ENCODE results near the gene CFL2. TPM values are rescaled to one million over a fixed set of nuclear protein-coding genes. Genes with fewer than 3 reads are reported as not detected.

The CFL2 gene
- total RNA-seq, 1 experiment from 2014 or later = 13.9 TPM

DNA sequence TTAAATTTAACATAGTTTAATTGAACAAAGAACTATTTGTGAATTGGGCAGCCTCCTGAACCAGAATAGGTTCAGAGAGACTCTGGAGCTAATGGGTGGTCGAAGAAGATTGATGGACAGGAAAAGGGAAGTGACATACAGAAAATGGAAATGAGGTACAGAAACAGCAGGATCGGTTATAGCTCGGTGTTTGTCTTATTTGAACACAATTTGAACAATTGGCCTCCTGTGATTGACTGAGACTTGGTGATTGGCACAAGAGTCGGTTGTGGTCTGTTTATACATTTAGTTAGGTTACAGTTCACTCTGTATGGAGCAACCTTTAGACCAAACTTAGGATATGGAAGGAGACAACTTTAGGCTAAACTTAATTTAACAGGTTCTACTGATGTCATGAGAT, 18.4 kb upstream of the CFL2 start:
- H2BK12ac ChIP-seq (ENCODE audit: insufficient read length, low read depth, low read length) = no peak overlapping the region
- H2BK20ac ChIP-seq (ENCODE audit: low read depth, low read length, poor library complexity, severe bottlenecking) = no peak overlapping the region
- no peaks in the 10 kb centered on the region for H4K20me1 ChIP-seq (ENCODE audit: control insufficient read depth, insufficient read depth, insufficient read length)
- H3K56ac ChIP-seq (ENCODE audit: insufficient read length, low read depth, low read length) = no peak overlapping the region
- no peaks in the 10 kb centered on the region for H3K9me3 ChIP-seq (ENCODE audit: control insufficient read depth, low read depth, low read length)
- Mint-ChIP-seq H3K9me3 (peaks cover 2 to 5% of the 10 kb centered on the region in 2 experiments; a peak in 2 of 5 replicates), H3K27ac (no peak overlapping the region), H3K36me3 (ENCODE audit: insufficient read depth in 1 of 3, low read depth in 3 of 3) (no peaks in the 10 kb centered on the region; a peak in 1 of 7 replicates), H3K27me3 (ENCODE audit: low read depth) (no peaks in the 10 kb centered on the region), H3K4me1 (no peaks in the 10 kb centered on the region), H3K4me3 (no peak overlapping the region)
- H3K27me3 ChIP-seq (ENCODE audit: insufficient read depth, low read length) = no peaks in the 10 kb centered on the region
- H2AFZ ChIP-seq (ENCODE audit: low read length) = no peak overlapping the region
- H3K14ac ChIP-seq (ENCODE audit: insufficient read depth, low read length) = no peak overlapping the region
- H3K79me1 ChIP-seq (ENCODE audit: insufficient read depth, low read depth, low read length, poor library complexity, severe bottlenecking) = no peaks in the 10 kb centered on the region
- H3K4me1 ChIP-seq (ENCODE audit: insufficient read depth, low read length) = no peaks in the 10 kb centered on the region
- DNase-seq = no peak
- H3K4me2 ChIP-seq (ENCODE audit: insufficient read depth, insufficient read length, low read length) = no peak overlapping the region
- no peak overlapping the region for H3K9ac ChIP-seq (ENCODE audit: extremely low read depth, insufficient read length, low read length)
- no peak overlapping the region for H4K8ac ChIP-seq (replicated peaks; ENCODE audit: insufficient read length, low read depth, low read length)
- H3K4ac ChIP-seq (ENCODE audit: low read depth, low read length) = no peak overlapping the region
- TF ChIP-seq CTCF (conservative IDR thresholded peaks at IDR 0.05) = no peak
- H3K18ac ChIP-seq (ENCODE audit: insufficient read length, low read depth, low read length) = no peak overlapping the region
- no peak overlapping the region for H2AK5ac ChIP-seq (ENCODE audit: insufficient read length, low read length)
- H3T11ph ChIP-seq (ENCODE audit: low read length) = no peak overlapping the region
- no peak overlapping the region for H2BK120ac ChIP-seq (ENCODE audit: low read depth, low read length, poor library complexity, severe bottlenecking)
- H3K79me2 ChIP-seq (ENCODE audit: insufficient read depth, low read length) = no peaks in the 10 kb centered on the region
- H2BK15ac ChIP-seq (ENCODE audit: low read depth, low read length) = no peak overlapping the region
- H3K27ac ChIP-seq (ENCODE audit: insufficient read length, low read depth, low read length) = no peak overlapping the region
- H4K91ac ChIP-seq (ENCODE audit: insufficient read length, low read depth, low read length) = no peak overlapping the region
- H3K23ac ChIP-seq (ENCODE audit: insufficient read length, low read depth, low read length) = no peak overlapping the region
- H2BK5ac ChIP-seq (ENCODE audit: insufficient read length, low read length) = no peak overlapping the region
- H3K23me2 ChIP-seq (ENCODE audit: insufficient read length, low read depth, low read length, poor library complexity, severe bottlenecking) = no peaks in the 10 kb centered on the region
- H4K5ac ChIP-seq (ENCODE audit: insufficient read length, low read depth, low read length) = no peak overlapping the region
- WGBS (ENCODE audit: extremely low coverage, insufficient read length, low lambda C conversion rate) = no CpG with 5 or more reads among the region's 4 CpGs

Data from H9 (cell line).